NCI-H510A treated with DMSO at 0.1 percent for 48 hours (cell line): ENCODE results near the gene ZFP82.
A peak's percentile ranks its signal among the peaks of the same experiment; 100 is the strongest.

ENCODE experiments used
- DNase-seq: peaks from one replicate; lab custom pipeline; 2025; lab: John Stamatoyannopoulos, UW

Gene ZFP82

DNA sequence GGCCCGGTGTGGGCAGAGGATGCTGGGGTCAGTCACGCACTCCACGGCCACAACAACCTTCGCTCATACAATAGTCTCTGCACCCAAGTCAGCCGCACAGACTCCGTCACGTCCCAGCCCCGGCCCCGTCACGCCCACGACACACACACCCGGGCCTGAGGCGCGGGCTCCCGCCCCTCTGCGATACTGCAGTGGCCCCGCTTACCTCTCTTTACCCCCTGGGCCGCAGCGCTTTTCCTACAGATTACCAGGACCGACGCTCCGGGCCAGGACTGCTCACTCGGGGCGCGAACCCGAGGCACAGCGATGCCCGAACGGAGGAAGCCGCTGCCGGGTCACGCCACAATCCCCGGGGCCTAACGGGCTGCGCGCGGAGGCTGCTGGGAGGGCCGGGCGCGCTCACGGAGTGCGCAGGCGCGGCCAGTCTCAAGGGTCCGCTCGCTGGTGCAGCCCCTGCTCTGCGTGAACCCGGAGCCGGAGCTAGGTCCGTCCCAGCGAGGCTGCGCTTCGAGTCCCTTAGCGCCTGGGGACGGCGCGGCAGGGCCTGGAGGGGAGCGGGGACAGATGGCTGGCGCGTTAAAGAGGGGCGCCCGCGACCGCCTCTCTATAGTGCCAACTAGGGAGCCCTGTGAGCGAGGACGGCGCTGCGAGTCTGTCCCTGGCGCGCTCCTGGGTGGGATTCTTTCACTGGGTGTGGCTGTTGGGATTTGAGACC is at the start of gene ZFP82:
ZFP82 (minus strand) TSS at position 358 of the 715 bp plus-strand sequence. CDS start 8,855 bp downstream, outside the sequence.
- DNase-seq = peak; percentile 56

DNA sequence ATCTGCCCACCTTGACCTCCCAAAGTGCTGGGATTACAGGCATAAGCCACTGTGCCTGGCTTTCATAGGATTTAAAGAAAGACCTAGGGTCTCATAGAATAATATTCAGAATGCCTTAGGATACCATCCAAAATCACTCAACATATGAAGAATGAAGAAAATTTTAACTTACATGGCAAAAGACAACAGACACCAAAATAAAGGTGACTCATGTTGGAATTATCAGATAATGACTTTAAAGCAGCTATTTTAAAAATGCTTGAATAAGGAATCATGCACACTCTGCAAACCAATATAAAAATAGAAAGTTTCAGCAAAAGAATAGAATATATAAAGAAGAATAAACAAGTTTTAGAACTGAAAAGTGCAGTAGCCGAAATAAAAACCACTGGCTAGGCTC is 41.6 kb upstream of the ZFP82 start:
- no peak for DNase-seq

DNA sequence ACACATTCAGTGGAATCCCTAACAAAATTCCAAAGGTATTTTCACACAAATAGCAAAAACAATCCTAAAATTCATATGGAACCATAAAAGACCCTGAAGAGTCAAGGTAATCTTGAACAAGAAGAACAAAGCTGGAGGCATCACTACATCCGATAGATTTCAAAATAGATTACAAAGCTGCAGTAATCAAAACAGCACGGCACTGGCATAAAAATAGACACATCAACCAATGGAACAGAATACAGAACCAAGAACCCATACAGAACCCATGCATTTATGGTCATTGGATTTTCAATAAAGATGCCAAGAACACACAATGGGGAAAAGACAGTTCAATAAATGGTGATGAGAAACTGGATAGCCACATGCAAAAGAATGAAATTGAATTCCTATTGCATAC is 38.4 kb upstream of the ZFP82 start:
- no peak for DNase-seq

DNA sequence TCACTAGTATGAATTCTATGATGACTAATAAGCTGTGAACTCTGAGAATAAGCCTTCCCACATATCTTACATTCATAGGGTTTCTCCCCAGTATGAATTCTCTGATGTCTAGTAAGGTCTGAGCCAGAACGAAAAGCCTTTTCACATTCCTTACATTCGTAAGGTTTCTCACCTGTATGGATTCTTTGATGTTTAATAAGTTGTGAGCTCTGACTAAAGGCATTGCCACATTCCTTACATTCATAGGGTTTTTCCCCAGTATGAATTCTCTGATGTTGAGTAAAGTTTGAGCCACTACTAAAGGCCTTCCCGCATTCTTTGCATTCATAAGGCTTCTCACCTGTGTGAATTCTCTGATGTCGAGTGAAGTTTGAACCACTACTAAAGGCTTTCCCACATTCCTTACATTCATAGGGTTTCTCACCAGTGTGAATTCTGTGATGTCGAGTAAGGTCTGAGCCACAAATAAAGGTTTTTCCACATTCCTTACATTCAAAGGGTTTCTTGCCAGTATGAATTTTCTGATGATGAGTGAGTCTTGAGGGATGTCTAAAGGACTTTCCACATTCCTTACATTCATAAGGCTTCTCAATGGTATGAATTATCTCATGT is 30.7 kb upstream of the ZFP82 start:
- DNase-seq = no peak

DNA sequence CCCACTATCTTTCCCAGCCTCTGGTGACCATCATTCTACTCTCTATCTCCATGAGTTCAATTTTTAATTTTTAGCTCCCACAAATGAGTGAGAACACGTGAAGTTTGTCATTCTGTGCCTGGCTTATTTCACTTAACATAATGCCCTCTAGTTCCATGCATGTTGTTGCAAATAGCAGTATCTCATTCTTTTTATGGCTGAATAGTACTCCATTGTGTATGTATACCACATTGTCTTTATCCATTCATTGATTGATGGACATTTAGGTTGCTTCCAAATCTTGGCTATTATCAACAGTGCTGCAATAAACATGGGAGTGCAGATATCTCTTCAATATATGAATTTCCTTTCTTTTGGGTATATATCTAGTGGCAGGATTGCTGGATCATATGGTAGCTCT is 22.9 kb upstream of the ZFP82 start:
- no peak for DNase-seq

DNA sequence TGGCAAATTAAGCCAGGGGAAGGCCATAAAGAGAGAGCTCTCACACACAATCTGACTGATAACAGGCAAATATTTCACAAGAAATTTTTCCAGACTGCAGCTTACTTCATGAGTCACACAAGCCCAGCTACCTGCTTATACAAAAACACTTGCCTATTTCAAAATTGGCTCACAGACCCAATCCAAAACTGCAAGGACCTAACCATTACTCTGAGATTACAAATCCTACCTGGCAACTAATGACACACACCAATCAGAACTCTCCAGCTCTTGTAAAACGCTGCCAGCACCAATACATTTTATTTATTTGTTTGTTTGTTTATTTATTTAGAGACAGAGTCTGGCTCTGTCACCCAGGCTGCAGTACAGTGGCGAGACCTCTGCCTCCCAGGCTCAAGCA is 18.1 kb upstream of the ZFP82 start:
- DNase-seq = no peak

DNA sequence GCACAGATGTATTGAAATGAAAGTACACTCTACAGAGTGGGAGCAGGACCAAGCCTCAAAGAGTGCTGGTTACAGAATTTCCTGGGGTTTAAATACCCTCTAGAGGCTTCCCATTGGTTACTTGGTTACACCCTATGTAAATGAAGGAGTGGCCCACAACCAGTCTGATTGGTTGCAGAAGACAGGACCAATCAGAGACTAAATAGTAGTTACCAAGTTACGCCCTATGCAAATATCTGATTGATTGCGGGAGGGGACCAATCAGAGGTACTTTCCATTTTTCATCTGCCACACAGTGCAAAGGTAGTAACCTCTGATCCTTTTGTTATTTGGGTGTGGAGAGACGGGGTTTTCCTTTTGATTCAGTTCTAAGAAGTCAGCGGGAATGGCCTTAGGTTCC is 5.5 kb upstream of the ZFP82 start:
- DNase-seq = no peak

DNA sequence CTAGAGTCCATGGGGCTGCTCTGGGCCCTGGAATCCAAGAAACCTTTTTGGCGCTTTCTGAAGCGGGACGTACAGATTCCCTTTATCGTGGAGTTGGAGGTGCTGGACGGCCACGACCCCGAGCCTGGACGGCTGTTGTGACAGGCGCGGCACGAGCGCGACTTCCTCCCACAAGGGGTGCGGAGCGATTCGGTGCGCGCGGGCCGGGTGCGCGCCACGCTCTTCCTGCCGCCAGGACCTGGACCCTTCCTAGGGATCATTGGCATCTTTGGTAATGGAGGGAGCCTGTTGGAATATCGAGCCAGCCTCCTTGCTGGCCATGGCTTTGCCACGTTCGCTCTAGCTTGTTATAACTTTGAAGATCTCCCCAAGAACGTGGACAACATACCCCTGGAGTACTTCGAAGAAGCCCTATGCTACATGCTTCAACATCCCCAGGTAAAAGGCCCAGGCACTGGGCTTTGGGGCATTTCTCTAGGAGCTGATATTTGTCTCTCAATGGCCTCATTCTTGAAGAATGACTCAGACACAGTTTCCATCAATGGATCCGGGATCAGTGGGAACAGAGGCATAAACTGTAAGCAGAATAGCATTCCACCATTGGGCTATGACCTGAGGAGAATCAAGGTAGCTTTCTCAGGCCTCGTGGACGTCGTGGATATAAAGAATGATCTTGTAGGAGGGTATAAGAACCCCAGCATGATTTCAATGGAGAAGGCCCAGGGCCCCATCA is 3.5 kb upstream of the ZFP82 start:
- DNase-seq = no peak

DNA sequence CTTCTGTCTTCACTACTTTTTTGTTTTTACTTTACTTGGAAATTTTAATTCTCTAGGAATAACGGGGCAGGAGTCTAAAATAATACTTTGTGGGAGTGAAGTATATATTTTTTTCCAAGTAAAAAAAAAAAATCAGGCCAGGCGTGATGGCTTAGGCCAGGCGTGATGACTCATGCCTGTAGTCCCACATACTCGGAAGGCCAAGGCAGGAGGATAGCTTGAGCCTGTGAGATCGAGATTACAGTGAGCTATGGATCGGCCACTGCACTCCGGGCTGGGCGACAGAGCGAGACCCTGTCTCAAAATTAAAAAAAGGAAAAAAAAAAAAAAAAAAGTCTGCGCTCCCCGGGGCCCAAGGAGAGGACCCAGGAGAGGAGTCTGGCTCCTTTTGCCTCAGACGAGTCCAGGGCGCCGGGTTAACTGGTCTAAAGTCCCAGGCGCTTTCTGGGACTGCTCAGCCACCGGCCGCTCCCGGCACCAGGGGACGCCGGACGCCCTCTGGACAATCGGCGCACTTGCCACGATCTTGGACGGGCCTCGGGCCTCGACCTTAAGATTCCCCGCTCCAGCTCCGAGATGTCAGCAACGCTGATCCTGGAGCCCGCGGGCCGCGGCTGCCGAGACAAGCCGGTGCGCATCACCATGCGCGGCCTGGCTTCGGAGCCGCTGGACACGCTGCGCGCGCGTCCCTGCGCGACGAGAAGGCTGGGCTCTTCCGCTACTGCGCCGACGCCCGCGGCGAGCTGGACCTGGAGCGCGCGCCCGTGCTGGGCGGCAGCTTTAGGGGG is 2.7 kb upstream of the ZFP82 start:
- no peak for DNase-seq

DNA sequence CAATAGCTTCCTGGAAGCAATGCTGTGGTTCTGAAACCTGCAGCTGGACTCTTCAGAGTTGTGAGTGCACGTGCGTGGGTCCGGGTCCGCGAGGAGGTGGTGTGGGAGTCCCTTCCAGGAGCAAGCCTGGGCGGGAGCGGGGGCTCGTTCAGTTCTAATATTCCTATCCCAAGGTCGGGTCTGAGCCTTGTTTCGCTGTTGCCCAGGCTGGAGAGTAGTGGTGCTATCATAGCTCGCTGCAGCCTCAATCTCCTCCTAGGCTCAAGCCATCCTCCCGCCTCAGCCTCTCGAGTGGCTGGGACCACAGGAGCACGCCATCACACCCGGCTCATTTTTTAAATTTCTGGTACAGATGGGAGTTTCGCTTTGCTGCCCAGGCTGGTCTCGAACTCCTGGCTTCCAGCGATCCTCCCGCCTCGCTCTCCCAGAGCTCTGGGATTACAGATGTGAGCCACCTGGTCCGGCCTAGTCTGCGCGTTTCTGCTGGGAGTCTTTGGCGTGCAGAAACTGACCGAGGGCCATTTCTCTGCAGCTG is 625 bp downstream of the ZFP82 start:
- DNase-seq = no peak

DNA sequence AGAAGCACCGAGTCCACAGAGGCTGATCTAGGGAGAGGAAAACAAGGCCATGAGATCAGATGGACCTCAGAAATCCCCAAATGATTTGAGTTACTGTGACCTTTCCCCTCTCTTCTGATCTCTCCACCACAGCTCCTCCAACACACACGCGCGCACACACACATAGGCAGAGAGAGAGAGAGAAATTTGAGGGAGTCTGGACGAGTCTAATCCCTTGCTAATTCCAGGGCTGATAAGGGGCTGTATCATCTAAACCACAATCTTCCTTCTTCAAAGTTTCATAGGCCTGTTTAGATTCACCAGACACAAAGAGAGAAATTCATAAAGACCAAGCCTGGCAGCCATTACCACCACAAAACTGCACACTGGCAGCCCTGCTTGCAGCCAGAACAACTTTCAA is 8.6 kb downstream of the ZFP82 start:
- DNase-seq = no peak

DNA sequence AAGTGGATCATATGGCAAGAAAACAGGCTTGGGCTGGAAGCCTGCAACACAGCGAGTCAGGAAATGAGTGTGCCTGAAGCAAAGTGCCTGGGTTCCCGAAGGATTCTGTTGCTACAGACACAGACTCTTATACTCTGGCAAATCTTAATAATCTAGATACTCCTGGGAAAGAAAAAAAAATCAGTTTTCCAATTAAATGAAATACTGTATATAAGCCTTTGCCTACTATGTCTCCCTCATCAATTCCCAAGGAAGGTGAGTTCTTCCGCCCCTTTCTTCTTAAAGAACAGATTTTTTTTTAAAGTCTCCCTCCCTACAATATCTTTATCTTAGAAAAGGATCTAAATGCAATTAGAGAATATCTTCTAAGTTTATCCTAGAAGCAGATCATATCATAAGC is 10.3 kb downstream of the ZFP82 start:
- no peak for DNase-seq

DNA sequence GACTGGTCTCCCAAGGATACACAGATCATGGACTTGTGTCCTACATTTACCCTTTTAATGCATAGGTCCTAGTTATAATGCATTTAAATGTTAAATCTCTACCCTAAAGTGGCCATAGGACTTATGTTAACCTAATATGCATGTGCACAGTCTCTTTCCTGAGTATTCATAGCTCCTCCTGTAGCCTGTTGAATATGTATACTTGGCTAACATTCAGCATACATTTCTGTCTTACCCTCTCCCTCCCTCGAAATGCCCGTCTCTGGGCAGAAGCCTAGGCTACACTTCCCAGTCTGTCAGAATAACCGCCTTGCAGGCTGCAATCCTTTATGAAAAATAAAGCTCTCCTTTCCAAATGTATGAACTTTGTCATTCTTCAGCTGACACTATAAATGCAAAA is 13.9 kb downstream of the ZFP82 start:
- no peak for DNase-seq

DNA sequence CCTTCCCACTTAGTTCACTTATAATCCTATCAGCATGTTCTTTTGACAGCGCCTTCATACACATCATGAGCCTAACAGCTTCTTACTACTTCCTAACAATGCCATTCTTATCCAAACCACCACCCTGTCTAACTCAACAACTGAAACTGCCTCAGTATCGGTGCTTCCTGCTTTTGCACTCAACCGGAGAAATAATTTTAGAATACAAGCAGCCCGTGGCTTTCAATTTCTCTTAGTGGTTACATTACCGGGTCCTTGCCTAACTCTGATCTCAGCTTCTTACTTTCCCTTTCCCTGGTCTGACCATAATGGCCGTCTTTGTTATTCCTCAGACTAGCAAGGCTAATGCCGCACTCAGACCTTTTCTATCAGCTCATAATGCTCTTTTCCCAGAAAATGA is 17.0 kb downstream of the ZFP82 start:
- no peak for DNase-seq

DNA sequence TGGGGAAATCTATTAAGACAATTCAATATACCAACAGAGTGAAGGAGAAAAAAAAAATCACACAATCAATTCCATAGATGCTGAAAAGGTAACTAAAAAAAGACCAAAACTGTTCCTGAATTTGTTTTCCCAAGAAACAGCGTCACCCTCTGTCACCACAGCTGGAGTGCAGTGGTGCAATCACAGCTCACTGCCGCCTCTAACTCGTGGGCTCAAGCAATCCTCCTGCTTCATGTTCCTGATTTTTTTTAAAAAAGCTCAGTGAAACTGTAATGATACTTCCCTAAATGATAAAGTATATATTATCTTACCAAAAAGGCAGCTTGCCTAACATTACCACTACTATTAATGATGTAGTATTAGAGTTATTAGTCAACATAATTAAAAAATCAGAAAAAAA is 19.9 kb downstream of the ZFP82 start:
- no peak for DNase-seq

DNA sequence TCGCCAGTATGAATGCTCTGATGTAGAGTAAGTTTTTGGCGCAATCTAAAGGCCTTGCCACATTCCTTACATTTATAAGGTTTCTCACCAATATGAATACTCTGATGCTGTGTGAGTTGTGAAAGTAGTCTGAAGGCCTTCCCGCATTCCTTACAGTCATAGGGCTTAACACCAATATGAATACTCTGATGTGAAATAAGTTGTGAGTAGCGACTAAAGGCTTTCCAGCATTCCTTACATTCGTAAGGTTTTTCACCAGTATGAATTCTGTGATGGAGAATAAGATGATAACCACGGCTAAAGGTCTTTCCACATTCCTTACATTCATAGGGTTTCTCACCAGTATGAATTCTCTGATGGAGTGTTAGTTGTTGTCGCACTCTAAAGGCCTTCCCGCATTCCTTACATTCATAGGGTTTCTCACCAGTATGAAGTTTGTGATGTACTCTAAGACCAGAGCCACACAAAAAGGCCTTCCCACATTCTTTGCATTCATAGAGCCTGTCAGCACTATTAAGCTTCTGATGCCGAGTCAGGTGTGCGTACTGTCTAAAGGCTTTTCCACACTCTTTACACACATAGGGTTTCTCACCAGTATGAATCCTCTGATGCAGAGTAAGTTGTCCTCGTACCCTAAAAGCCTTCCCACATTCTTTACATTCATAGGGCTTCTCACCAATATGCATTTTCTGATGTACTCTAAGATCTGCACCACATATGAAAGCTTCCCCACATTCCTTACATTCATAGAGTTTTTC is 25.3 kb downstream of the ZFP82 start:
- no peak for DNase-seq

DNA sequence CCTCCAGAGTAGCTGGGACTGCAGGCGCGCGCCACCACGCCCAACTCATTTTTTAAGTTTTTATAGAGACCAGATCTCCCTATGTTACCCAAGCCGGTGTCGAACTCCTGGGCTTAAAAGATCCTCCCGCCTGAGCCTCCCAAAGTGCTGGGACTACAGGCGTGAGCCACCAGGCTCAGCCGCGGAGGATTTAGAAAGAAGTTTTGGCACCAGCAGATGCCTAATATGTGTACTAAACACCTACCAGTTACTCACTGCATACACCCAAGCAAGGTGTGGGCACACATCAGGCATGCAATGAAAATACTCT is 39.0 kb downstream of the ZFP82 start:
- DNase-seq = no peak

DNA sequence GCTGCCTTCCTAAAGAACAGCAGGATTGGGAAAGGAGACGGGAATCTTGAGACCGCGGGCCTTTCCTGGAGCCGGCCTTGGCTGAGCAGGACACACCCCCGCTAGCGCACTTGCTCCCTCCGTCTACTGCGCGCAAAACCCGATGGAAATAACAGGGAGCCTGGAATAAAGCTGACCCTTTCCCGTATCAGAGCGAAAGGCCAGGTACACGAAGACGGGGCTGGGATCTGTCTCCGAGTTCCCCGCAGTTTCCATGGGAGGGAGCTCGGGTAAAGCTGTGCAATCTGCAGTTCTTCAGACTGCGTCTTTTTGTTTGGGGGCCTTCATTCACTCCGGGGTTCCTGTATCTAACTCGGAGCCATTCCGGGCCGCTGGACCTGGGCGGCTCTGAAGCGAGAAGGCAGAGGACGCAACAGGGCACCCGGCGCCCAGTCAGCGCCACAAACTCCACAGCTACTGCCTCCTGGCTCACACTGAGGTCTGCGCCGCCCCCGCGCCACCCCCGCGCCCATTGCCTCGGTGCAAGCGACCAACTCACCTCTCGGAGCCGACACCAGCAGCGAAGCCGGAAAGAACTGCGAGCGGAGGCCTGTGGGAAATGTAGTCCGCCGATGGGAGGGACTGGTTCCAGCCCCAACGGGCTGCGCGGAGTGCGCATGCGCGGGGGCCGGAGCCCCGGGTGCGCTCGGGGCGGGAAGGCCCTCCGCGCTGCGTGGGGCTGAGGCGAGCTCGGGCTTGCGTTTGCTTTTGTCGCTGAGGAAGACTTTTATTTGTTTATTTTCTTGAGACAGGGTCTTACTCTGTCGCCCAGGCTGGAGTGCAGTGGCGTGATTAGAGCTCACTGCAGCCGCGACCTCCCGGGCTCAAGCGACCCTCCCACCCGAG is 39.6 kb downstream of the ZFP82 start, which contains the start of gene ZFP14:
ZFP14 (minus strand) TSS at position 577 of the 885 bp plus-strand sequence. CDS start 11,309 bp downstream, outside the sequence.
- DNase-seq = peak; percentile 92

DNA sequence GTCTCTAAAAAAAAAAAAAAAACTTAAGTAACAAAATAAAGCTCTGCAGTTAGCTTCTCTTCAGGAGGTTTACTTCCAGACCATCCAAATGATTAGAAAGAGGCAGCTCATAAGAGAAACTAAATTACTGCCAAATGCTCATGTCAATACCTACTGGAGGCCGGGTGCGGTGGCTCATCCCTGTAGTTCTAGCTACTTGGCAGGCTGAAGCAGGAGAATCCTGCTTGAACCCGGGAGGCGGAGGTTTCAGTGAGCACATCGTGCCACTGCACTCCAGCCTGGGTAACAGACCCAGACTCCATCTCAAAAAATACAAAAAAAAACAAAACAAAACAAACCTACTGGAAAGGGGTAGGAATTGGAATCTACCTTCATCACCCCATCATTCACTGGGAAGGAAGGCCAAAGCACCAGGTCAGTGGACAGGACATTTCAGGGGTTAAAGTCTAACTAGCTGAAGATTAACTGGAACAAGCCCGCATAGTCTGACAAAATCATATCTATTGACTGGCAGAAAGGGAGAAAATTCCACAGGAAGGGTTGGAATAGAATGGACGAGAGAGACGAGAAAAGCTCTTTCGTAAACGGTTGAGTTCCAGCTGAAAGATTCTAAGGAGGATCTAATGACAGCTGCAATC is 40.8 kb downstream of the ZFP82 start:
- no peak for DNase-seq

DNA sequence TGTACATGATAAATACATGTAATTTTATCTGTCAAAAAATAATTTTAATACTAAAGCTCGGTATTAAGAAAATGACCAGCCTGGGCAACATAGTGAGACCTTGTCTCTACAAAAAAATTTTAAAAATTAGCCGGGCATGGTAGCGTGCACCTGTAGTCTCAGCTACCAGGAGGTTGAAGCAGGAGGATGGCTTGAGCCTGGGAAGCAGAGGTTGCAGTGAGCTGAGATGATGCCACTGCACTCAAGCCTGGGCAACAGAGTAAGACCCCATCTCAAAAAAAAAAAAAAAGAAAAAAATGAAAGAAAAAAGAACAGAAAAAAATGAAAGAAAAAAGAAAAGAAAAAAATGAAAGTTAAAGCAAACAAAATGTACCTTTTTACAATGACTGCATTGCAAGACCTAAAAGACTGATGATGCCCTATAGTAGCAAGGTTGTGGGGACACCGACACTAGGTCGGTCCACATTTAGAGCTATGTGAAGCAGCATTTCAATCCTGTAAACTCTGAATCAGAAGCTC is 44.7 kb downstream of the ZFP82 start:
- DNase-seq = no peak
